Heart left ventricle (tissue), 16 donors: ENCODE results near the gene QSOX2. TPM values are rescaled to one million over a fixed set of nuclear protein-coding genes. Genes with fewer than 3 reads are reported as not detected.

Experiments used
- ATAC-seq, 4 donors: fragments of 200-7000 bp; cut with Tn5 transposase; one replicate each; pipeline ENCODE4 v1.9.1; 2020 to 2022; ENCODE audit warnings: moderate library complexity in 4 of 4, mild to moderate bottlenecking in 3 of 4, moderate number of reproducible peaks in 1 of 4
- DNase-seq, 5 donors: peaks; one replicate each; pipeline ENCODE4 v3.0.0-alpha.2; 2020
- H3K27ac ChIP-seq, 12 donors: fragments of 200-600 bp; sonication (generic) in 4 of 12; one replicate each; pipeline versions ENCODE4 v1.5.0 to v1.8.0; 2016 to 2022; ENCODE audit warnings: mild to moderate bottlenecking in 2 of 12
- H3K27me3 ChIP-seq, 9 donors: fragments of 200-600 bp; sonication (generic) in 2 of 9; one replicate each; pipeline versions ENCODE4 v1.5.1 to v1.8.0; 2016 to 2022; ENCODE audit warnings: mild to moderate bottlenecking in 3 of 9
- H3K36me3 ChIP-seq, 9 donors: fragments of 200-600 bp; sonication (generic) in 2 of 9; one replicate each; pipeline versions ENCODE4 v1.5.0 to v1.8.0; 2018 to 2022; ENCODE audit warnings: mild to moderate bottlenecking in 2 of 9
- H3K4me1 ChIP-seq, 12 donors: fragments of 200-600 bp; sonication (generic) in 4 of 12; one replicate each; pipeline versions ENCODE4 v1.5.0 to v1.8.0; 2016 to 2022; ENCODE audit warnings: mild to moderate bottlenecking in 3 of 12
- H3K4me3 ChIP-seq, 12 donors: fragments of 200-600 bp; sonication (generic) in 4 of 12; one replicate each; pipeline versions ENCODE4 v1.5.0 to v1.8.0; 2017 to 2022; ENCODE audit warnings: mild to moderate bottlenecking in 9 of 12, moderate library complexity in 4 of 12
- H3K9me3 ChIP-seq, 12 donors: fragments of 200-600 bp; sonication (generic) in 4 of 12; one replicate each; pipeline versions ENCODE4 v1.5.0 to v1.8.0; 2016 to 2022; ENCODE audit warnings: mild to moderate bottlenecking in 1 of 12
- POLR2A ChIP-seq, 2 donors: fragments of 450-650 bp; IDR thresholded peaks; one replicate each; pipeline ENCODE4 v1.6.1; 2017; ENCODE audit warnings: antibody characterized with exemption in 2 of 2, mild to moderate bottlenecking in 2 of 2, moderate library complexity in 2 of 2
- WGBS, 4 donors: extraction: QIAGEN DNeasy Blood & Tissue Kit in 2 of 4; methylation state at CpG; one replicate each; pipeline versions ENCODE4 v1.1.5 to v1.1.7; 2013 to 2018; 5-methylcytosine and 5-hydroxymethylcytosine counted together
- intact Hi-C, 10 donors: fragments of 100-400 bp; cut with DNase I; formaldehyde crosslinking; loops; one replicate each; pipeline versions ENCODE4 v1.11.1 to v1.14.2; 2022
- polyA plus RNA-seq, 2 donors: library from polyadenylated mRNA; stranded (reverse); fragments of 200-250 nt; gene quantifications; one replicate each; pipeline ENCODE4 v1.2.3, GENCODE V29; 2013
- total RNA-seq, 9 donors: library from RNA; depleted of rRNA in 2 of 9; stranded (reverse); fragments of >200 nt in 2 of 9; fragmentation: NEBNext Ultra II Directional in 3 of 9; extraction: Animal tissue kit (Norgen Biotek cat#: 25700) in 3 of 9; gene quantifications; one replicate each; pipeline versions ENCODE4 v1.1.0 to v1.2.4, GENCODE V29; 2016 to 2023
- TF ChIP-seq, protein P1 (sequence below), 12 donors: fragments of 200-600 bp; sonication (generic) in 4 of 12; IDR thresholded peaks; one replicate each; pipeline versions ENCODE4 v1.5.0 to v1.8.0; 2018 to 2022; ENCODE audit warnings: antibody characterized with exemption in 12 of 12, mild to moderate bottlenecking in 5 of 12
- donor health status: ischemic (EF 13 %, LVEDD 7.1; RV severe dilation, severe dysfunction).
- donor health status: healthy with polysubstance abuse.
- donor health status: DM: no; HTN: yes; CAD: no.
- donor health status: DM: no; HTN: no; CAD: no.
- donor health status: ischemic (EF 25% LVEDD 6.9; RV normal size, moderate dysfunction).
- donor health status: ischemic (EF 25% LVEDD 5.7; RV mildly dilated, moderate dysfunction).
- donor health status: healthy.
- donor health status: DM: yes; HTN: yes; CAD: no.
- donor health status: ischemic (EF 35%, LVEDD 5.7; RV mildly dilated, moderate dysfunction).
- donor health status: nonischemic (EF 11% LVEDD 7.7; RV severe dilation, severe dysfunction).
- donor health status: DM: yes; HTN: yes; CAD: no.
- donor health status: PGD.
- donor health status: ischemic (EF 29% LVEDD 5.4; RV normal size, mild dysfunction).
- donor health status: nonischemic (EF 23%, LVEDD 6.1; RV moderate dilation, normal function).

QSOX2 gene
- total and polyA plus RNA-seq, 11 donors: 4.3 to 9.9 (median 5.9) TPM

DNA sequence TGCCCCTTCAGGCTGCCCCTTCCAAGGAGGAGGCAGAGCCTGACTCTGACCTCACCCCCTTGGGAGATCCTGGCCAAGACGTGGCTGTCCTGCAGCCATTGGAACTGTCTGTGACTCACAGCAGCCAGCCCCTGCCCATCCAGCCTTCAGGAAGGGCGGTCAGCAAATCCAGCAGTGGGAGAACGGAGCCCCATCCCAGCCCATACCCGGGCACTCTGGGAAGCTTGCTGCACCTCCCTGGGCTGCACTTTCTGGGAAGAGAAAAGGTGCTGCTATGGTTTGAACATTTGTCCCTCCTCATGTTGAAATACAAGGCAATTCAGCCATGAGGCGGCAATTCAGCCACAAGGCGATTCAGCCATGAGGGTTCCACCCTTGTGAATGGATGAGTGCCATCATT, 33.9 kb upstream of the QSOX2 start:
- Histone ChIP-seq H3K36me3 (no peaks in the 10 kb centered on the region), H3K4me3 (no peak overlapping the region), H3K27me3 (peaks cover 0 to 31% (median 3%) of the 10 kb centered on the region in 9 donors), H3K4me1 (peaks cover 0 to 10% (median 5%) of the 10 kb centered on the region in 12 donors), H3K9me3 (peaks cover 0 to 7% (median 0%) of the 10 kb centered on the region in 12 donors), H3K27ac (no peak overlapping the region)
- ATAC-seq (no peak), DNase-seq (no peak)
- 83 to 94% (median 83%) methylated on average over 5 to 6 of the region's 6 CpGs for WGBS, 4 donors
- TF ChIP-seq, protein P1, sequence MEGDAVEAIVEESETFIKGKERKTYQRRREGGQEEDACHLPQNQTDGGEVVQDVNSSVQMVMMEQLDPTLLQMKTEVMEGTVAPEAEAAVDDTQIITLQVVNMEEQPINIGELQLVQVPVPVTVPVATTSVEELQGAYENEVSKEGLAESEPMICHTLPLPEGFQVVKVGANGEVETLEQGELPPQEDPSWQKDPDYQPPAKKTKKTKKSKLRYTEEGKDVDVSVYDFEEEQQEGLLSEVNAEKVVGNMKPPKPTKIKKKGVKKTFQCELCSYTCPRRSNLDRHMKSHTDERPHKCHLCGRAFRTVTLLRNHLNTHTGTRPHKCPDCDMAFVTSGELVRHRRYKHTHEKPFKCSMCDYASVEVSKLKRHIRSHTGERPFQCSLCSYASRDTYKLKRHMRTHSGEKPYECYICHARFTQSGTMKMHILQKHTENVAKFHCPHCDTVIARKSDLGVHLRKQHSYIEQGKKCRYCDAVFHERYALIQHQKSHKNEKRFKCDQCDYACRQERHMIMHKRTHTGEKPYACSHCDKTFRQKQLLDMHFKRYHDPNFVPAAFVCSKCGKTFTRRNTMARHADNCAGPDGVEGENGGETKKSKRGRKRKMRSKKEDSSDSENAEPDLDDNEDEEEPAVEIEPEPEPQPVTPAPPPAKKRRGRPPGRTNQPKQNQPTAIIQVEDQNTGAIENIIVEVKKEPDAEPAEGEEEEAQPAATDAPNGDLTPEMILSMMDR (IDR thresholded peaks at IDR 0.05): no peak
- TF ChIP-seq POLR2A (IDR thresholded peaks at IDR 0.05): no peak
- intact Hi-C loops: no loop called here

DNA sequence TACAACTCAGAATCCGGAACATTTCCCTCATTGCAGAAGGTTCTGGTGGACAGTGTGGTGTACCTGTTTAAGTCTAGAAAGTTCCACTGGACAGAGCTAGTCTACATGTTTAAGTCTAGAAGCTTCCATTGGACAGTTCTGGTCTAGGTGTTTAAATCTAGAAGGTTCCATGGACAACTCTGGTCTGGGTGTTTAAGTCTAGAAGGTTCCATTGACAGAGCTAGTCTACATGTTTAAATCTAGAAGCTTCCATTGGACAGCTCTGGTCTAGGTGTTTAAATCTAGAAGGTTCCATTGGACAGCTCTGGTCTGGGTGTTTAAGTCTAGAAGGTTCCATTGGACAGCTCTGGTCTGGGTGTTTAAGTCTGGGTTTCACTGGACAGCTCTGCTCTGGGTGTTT, 33.3 kb upstream of the QSOX2 start:
- Histone ChIP-seq H3K9me3 (peaks cover 0 to 7% (median 0%) of the 10 kb centered on the region in 12 donors), H3K4me1 (peaks cover 0 to 10% (median 5%) of the 10 kb centered on the region in 12 donors), H3K27me3 (peaks cover 0 to 37% (median 3%) of the 10 kb centered on the region in 9 donors), H3K27ac (no peak overlapping the region), H3K4me3 (no peak overlapping the region), H3K36me3 (no peaks in the 10 kb centered on the region)
- WGBS, 4 donors: 84 to 100% (median 94%) methylated on average over 1 of the region's 1 CpG
- TF ChIP-seq POLR2A (IDR thresholded peaks at IDR 0.05): no peak
- TF ChIP-seq, protein P1 (IDR thresholded peaks at IDR 0.05): no peak
- DNase-seq (no peak), ATAC-seq (no peak)
- intact Hi-C loops: no loop called here

DNA sequence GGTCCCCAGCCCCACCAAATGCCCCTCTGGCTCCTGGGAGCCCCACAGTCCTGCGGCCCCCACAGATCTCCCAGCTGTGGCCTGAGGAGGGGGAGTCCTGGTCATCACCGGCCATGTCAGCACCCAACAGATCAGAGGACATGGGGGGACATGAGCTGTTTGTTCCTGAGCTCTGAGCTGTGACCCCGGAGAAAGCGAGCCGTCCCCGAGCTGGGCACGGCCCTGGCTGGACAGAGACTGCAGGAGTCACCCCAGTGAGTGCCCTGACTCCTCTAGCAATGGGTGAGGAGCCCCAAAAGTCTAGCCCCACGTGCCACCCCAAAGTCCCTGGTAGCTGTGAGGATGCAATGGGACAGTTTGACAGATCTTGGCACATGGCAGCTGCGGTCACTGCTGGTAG, 32.6 kb upstream of the QSOX2 start:
- DNase-seq (no peak), ATAC-seq (no peak)
- Histone ChIP-seq H3K9me3 (peaks cover 0 to 7% (median 0%) of the 10 kb centered on the region in 12 donors), H3K36me3 (no peaks in the 10 kb centered on the region), H3K27ac (no peak overlapping the region), H3K4me3 (no peak overlapping the region), H3K4me1 (peaks cover 0 to 3% (median 1%) of the 10 kb centered on the region in 12 donors), H3K27me3 (peaks cover 0 to 37% (median 3%) of the 10 kb centered on the region in 9 donors)
- intact Hi-C loops: no loop called here
- TF ChIP-seq, protein P1 (IDR thresholded peaks at IDR 0.05): no peak
- WGBS, 4 donors: 79 to 95% (median 81%) methylated on average over 8 to 9 of the region's 9 CpGs

DNA sequence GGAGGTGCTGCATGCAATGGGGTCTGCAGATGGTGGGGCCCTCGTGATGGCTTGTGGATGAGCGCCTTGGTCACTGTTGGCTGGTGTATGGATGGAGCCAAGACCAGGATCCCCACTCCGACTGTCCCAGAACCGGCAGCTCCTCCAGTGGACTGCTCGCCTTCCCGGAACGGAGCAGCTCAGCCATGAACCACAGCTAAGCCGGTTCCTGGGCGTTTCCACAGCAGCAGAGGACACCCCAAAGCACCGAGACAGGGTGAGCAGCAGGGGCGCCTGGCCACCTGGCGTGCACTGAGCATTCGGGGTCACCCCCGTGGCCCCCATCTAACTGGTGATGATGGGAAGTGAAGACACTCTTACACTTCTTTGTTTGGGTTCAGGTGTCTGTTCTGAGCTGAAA, 32.1 kb upstream of the QSOX2 start:
- H3K36me3 ChIP-seq: no peaks in the 10 kb centered on the region
- peaks cover 0 to 7% (median 0%) of the 10 kb centered on the region in 12 donors for H3K9me3 ChIP-seq
- no peak for DNase-seq
- 84 to 92% (median 86%) methylated on average over 11 to 14 of the region's 14 CpGs for WGBS, 4 donors
- H3K27me3 ChIP-seq: peaks cover 0 to 37% (median 3%) of the 10 kb centered on the region in 9 donors
- H3K4me1 ChIP-seq: no peaks in the 10 kb centered on the region
- intact Hi-C loops: no loop called here
- H3K4me3 ChIP-seq: no peak overlapping the region
- ATAC-seq: no peak
- no peak overlapping the region for H3K27ac ChIP-seq
- TF ChIP-seq, protein P1 (IDR thresholded peaks at IDR 0.05): no peak
- no peak for TF ChIP-seq POLR2A (IDR thresholded peaks at IDR 0.05)
